OCI-LY1 (cell line): ENCODE measurements around the gene KCNB1.

ENCODE experiments used
- H2AFZ ChIP-seq: fragments of 200-600 bp; sonication (generic), shearing (Covaris generic); 2 replicates; pipeline ENCODE4 v1.6.0; 2014; ENCODE audit warnings: antibody characterized with exemption, mild to moderate bottlenecking, low read length
- H3F3A ChIP-seq: fragments of 200-600 bp; sonication (generic), shearing (Covaris generic); 2 replicates; pipeline ENCODE4 v1.6.0; 2014; ENCODE audit warnings: mild to moderate bottlenecking, antibody characterized with exemption, low read length, moderate library complexity; ENCODE audit not compliant: insufficient read depth
- H3K27ac ChIP-seq: fragments of 200-600 bp; sonication (generic); 2 replicates; pipeline ENCODE4 v1.5.1; 2014; ENCODE audit warnings: low read length, mixed run types, mild to moderate bottlenecking, low read depth; ENCODE audit not compliant: poor library complexity, severe bottlenecking
- H3K27me3 ChIP-seq: fragments of 200-600 bp; sonication (generic); 2 replicates; pipeline ENCODE4 v1.6.0; 2014; ENCODE audit warnings: antibody characterized with exemption, mild to moderate bottlenecking, low read length, moderate library complexity; ENCODE audit not compliant: insufficient read depth
- H3K36me3 ChIP-seq: fragments of 200-600 bp; sonication (generic); 2 replicates; pipeline ENCODE4 v1.6.1; 2014; ENCODE audit warnings: mild to moderate bottlenecking, antibody characterized with exemption, low read length, moderate library complexity, mixed read lengths; ENCODE audit not compliant: insufficient read depth
- H3K4me1 ChIP-seq: fragments of 200-600 bp; sonication (generic); 2 replicates; pipeline ENCODE4 v1.5.1; 2014; ENCODE audit warnings: mild to moderate bottlenecking, low read length, moderate library complexity; ENCODE audit not compliant: insufficient read depth, severe bottlenecking
- H3K4me2 ChIP-seq: fragments of 200-600 bp; sonication (generic), shearing (Covaris generic); 2 replicates; pipeline ENCODE4 v1.6.1; 2014; ENCODE audit warnings: low read length
- H3K4me3 ChIP-seq: fragments of 200-600 bp; sonication (generic); 2 replicates; pipeline ENCODE4 v1.5.1; 2014; ENCODE audit warnings: low read length, low read depth, mild to moderate bottlenecking, mixed read lengths; ENCODE audit not compliant: poor library complexity, severe bottlenecking
- H3K79me2 ChIP-seq: fragments of 200-600 bp; shearing (Covaris generic); 2 replicates; pipeline ENCODE4 v1.6.1; 2016; ENCODE audit warnings: mixed run types, low read length, mixed read lengths; ENCODE audit not compliant: insufficient read depth
- H3K9ac ChIP-seq: fragments of 200-600 bp; sonication (generic), shearing (Covaris generic); 2 replicates; pipeline ENCODE4 v1.6.1; 2014; ENCODE audit warnings: mild to moderate bottlenecking, low read length, mixed read lengths
- H3K9me2 ChIP-seq: fragments of 200-600 bp; sonication (generic), shearing (Covaris generic); 2 replicates; pipeline ENCODE4 v1.6.1; 2014; ENCODE audit warnings: low read depth, mild to moderate bottlenecking, low read length, mixed read lengths
- H3K9me3 ChIP-seq: fragments of 200-600 bp; shearing (Covaris generic); 2 replicates; pipeline ENCODE4 v1.6.1; 2014; ENCODE audit warnings: low read length, mixed read lengths
- H4K20me1 ChIP-seq: fragments of 200-600 bp; sonication (generic), shearing (Covaris generic); 2 replicates; pipeline ENCODE4 v1.6.0; 2016; ENCODE audit warnings: mild to moderate bottlenecking, low read length; ENCODE audit not compliant: insufficient read depth
- CTCF ChIP-seq: fragments of 200-600 bp; sonication (generic), shearing (Covaris generic); IDR thresholded peaks from 2 replicates; pipeline ENCODE4 v1.5.1; 2017; ENCODE audit warnings: mild to moderate bottlenecking, antibody characterized with exemption, low read length, moderate library complexity, mixed read lengths
- EZH2 ChIP-seq: fragments of 200-600 bp; sonication (generic), shearing (Covaris generic); IDR thresholded peaks from 2 replicates; pipeline ENCODE4 v1.8.0; 2017; ENCODE audit warnings: borderline replicate concordance, mixed run types, mild to moderate bottlenecking, antibody characterized with exemption, low read length, moderate library complexity, mixed read lengths

KCNB1 gene

GRCh38 chr20:49399329-49399728 lies 83.1 kb downstream of the KCNB1 start:
- no peaks in the 10 kb centered on the region for H3K9me3 ChIP-seq
- no peak overlapping the region for H3K9ac ChIP-seq
- no peaks in the 10 kb centered on the region for H3K4me1 ChIP-seq
- no peaks in the 10 kb centered on the region for H4K20me1 ChIP-seq
- H3F3A ChIP-seq, result no peaks in the 10 kb centered on the region
- no peaks in the 10 kb centered on the region for H3K36me3 ChIP-seq
- H3K27ac ChIP-seq, result no peak overlapping the region
- H2AFZ ChIP-seq, result no peak overlapping the region
- H3K9me2 ChIP-seq, result no peaks in the 10 kb centered on the region
- TF ChIP-seq CTCF, result no peak
- no peak for TF ChIP-seq EZH2
- H3K4me2 ChIP-seq, result no peak overlapping the region
- no peaks in the 10 kb centered on the region for H3K79me2 ChIP-seq
- H3K27me3 ChIP-seq, result 0 out of 2 replicates have a peak, but pooled peaks cover 3% of the 10 kb centered on the region
- no peak overlapping the region for H3K4me3 ChIP-seq

GRCh38 chr20:49398401-49399144 lies 83.9 kb downstream of the KCNB1 start:
- no peak overlapping the region for H3K9ac ChIP-seq
- no peaks in the 10 kb centered on the region for H3K9me2 ChIP-seq
- TF ChIP-seq EZH2 (no peak), CTCF (no peak)
- no peak overlapping the region for H3K4me3 ChIP-seq
- H2AFZ ChIP-seq, result no peak overlapping the region
- no peaks in the 10 kb centered on the region for H3K4me1 ChIP-seq
- no peaks in the 10 kb centered on the region for H3K36me3 ChIP-seq
- H4K20me1 ChIP-seq, result no peaks in the 10 kb centered on the region
- H3K79me2 ChIP-seq, result no peaks in the 10 kb centered on the region
- no peak overlapping the region for H3K27ac ChIP-seq
- no peak overlapping the region for H3K4me2 ChIP-seq
- H3K9me3 ChIP-seq, result no peaks in the 10 kb centered on the region
- H3K27me3 ChIP-seq, result 0 out of 2 replicates have a peak, but pooled peaks cover 3% of the 10 kb centered on the region
- no peaks in the 10 kb centered on the region for H3F3A ChIP-seq

- TF ChIP-seq EZH2 (no peak), CTCF (no peak)
Measured at GRCh38 chr20:49397525-49397924, 84.9 kb downstream of the KCNB1 start.

More at GRCh38 chr20:49397525-49397924, 84.9 kb downstream of the KCNB1 start:
- Histone ChIP-seq H4K20me1 (no peaks in the 10 kb centered on the region), H3K4me1 (no peaks in the 10 kb centered on the region), H3K79me2 (no peaks in the 10 kb centered on the region), H3K4me3 (no peak overlapping the region), H2AFZ (no peak overlapping the region), H3K36me3 (no peaks in the 10 kb centered on the region), H3K9me3 (no peaks in the 10 kb centered on the region), H3K27ac (no peak overlapping the region), H3K27me3 (0 out of 2 replicates have a peak, but pooled peaks cover under 1% of the 10 kb centered on the region), H3K4me2 (no peak overlapping the region), H3K9me2 (no peaks in the 10 kb centered on the region), H3K9ac (no peak overlapping the region), H3F3A (no peaks in the 10 kb centered on the region)
